WERI-Rb-1 (cell line): ENCODE results near the gene TAPBPL.
"Not testable (repeated sequence)": the region's sequence is repeated elsewhere in the genome, so short reads cannot be mapped to it uniquely, and the experiment has no call there.

Source experiments
- DNase-seq: peaks from one replicate; pipeline ENCODE4 v3.0.0-alpha.2; 2020
- H3K27ac ChIP-seq: fragments of 250-450 bp; sonication (Bioruptor Pico); 2 replicates; pipeline ENCODE4 v1.5.1; 2020; ENCODE audit warnings: mild to moderate bottlenecking, moderate library complexity
- H3K27me3 ChIP-seq: fragments of 250-450 bp; sonication (Bioruptor Pico); 2 replicates; pipeline ENCODE4 v1.5.1; 2021; ENCODE audit warnings: mild to moderate bottlenecking, low read depth, moderate library complexity; ENCODE audit not compliant: insufficient read depth, severe bottlenecking
- H3K36me3 ChIP-seq: fragments of 250-450 bp; sonication (Bioruptor Pico); 2 replicates; pipeline ENCODE4 v1.5.1; 2020; ENCODE audit warnings: mild to moderate bottlenecking, moderate library complexity
- H3K4me3 ChIP-seq: 2 replicates; pipeline ENCODE4 v1.5.1; 2011; ENCODE audit warnings: low read depth, mild to moderate bottlenecking, control low read depth, low read length
- H3K9me3 ChIP-seq: fragments of 250-450 bp; sonication (Bioruptor Pico); 2 replicates; pipeline ENCODE4 v1.5.1; 2021; ENCODE audit warnings: mild to moderate bottlenecking, moderate library complexity; ENCODE audit not compliant: severe bottlenecking
- CTCF ChIP-seq: IDR thresholded peaks from 2 replicates; pipeline ENCODE4 v1.5.1; 2011; ENCODE audit warnings: low read depth, mild to moderate bottlenecking, control low read depth, inconsistent platforms, low read length

TAPBPL gene

DNA sequence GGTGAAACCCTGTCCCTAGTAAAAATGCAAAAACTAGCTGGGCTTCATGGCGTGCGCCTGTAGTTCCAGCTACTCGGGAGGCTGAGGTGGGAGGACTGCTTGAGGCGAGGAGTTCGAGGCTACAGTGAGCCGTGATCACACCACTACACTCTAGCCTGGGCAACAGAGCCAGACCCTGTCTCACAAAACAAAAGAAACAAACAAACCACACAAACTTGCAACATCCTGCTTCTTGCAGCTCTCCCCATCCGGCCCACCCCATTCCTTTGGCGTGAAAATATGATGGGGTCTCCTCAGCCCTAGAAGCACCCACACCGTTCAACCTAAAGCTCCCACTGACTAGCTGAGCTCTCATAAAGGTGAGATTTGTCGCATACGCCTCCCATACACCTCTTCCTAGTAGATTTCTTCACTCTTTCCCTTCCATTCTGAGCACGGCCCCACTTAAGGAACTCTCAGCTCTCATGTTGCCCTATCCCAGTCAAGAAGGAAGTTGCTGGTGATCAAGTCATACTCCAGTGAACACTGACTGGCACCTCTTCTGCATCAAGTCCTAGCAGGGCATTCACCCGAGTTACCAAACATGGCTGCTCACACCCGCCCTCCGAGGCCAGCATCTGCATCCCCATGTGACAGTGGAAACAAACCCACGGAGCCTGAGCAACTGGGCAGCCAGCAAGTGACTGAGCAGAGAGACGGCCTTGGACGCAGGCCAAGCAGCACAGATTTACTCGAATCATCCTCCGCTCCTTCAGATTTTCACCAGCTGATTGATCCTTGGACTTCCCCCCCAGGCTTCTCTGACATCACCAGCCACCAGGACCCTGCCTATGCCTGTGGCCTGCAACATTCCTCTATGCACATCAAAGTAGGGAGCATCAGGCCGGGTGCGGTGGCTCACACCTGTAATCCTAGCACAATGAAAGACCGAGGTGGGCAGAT lies 26.0 kb upstream of the TAPBPL start:
- no peaks in the 10 kb centered on the region for H3K9me3 ChIP-seq
- no peaks in the 10 kb centered on the region for H3K27me3 ChIP-seq
- no peak for TF ChIP-seq CTCF
- no peak overlapping the region for H3K4me3 ChIP-seq
- H3K36me3 ChIP-seq, result no peaks in the 10 kb centered on the region
- H3K27ac ChIP-seq, result no peak overlapping the region
- no peak for DNase-seq

DNA sequence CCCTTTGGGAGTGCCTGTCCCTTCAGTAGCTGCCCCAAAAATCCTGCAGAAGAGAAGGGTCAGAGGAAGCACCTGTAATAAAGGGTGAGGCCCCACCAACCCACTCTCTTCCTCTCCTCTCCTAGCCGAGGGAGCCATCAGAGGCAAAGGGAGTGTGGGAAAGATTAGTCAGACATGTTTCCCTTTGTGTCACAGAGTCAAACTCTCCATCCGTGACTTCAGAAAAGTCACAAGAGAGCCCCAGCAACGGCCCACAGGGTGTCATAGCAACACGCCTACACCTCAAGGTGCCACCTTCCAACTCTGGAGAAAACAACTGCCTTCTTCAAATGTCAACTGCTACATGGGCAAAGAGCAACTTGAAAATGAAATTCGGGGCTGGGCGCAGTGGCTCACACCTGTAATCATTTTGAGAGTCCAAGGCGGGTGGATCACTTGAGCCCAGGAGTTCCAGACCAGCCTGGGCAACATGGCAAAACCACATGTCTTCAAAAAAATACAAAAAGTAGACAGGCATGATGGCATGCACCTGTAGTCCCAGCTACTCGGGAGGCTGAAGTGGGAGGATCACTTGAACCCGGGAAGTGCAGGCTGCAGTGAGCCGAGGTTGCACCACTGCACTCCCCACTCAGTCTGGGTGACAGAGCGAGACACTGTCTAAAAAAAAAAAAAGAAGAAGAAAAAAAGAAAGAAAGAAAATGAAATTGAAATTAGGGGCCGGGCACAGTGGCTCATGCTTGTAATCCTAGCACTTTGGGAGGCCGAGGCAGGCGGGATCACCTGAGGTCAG lies 24.8 kb upstream of the TAPBPL start:
- no peak overlapping the region for H3K4me3 ChIP-seq
- H3K27me3 ChIP-seq, result no peaks in the 10 kb centered on the region
- H3K27ac ChIP-seq, result no peak overlapping the region
- DNase-seq, result no peak
- H3K9me3 ChIP-seq, result no peaks in the 10 kb centered on the region
- H3K36me3 ChIP-seq, result no peaks in the 10 kb centered on the region
- TF ChIP-seq CTCF, result no peak

GRCh38 chr12:6427796-6428195 lies 24.0 kb upstream of the TAPBPL start:
- DNase-seq, H3K4me3 ChIP-seq, H3K9me3 ChIP-seq, H3K27ac ChIP-seq, H3K27me3 ChIP-seq, H3K36me3 ChIP-seq: not testable (repeated sequence)

- TF ChIP-seq CTCF, result no peak
- no peak overlapping the region for H3K27ac ChIP-seq
- no peaks in the 10 kb centered on the region for H3K27me3 ChIP-seq
- H3K9me3 ChIP-seq, result no peaks in the 10 kb centered on the region
- no peak for DNase-seq
- no peak overlapping the region for H3K4me3 ChIP-seq
- no peaks in the 10 kb centered on the region for H3K36me3 ChIP-seq
Measured at GRCh38 chr12:6428326-6428725, 23.5 kb upstream of the TAPBPL start.

GRCh38 chr12:6430124-6430989 lies 21.5 kb upstream of the TAPBPL start:
- DNase-seq, result no peak
- no peaks in the 10 kb centered on the region for H3K36me3 ChIP-seq
- H3K27me3 ChIP-seq, result no peaks in the 10 kb centered on the region
- H3K4me3 ChIP-seq, result no peak overlapping the region
- H3K9me3 ChIP-seq, result no peaks in the 10 kb centered on the region
- no peak overlapping the region for H3K27ac ChIP-seq
- no peak for TF ChIP-seq CTCF
